ENCODE data around the gene PALLD. TPM values are rescaled to one million over a fixed set of nuclear protein-coding genes. Genes with fewer than 3 reads are reported as not detected.

The PALLD gene
- total RNA-seq, 4 donors from 2014 or later, result 60.2 to 437 (median 118) TPM

DNA sequence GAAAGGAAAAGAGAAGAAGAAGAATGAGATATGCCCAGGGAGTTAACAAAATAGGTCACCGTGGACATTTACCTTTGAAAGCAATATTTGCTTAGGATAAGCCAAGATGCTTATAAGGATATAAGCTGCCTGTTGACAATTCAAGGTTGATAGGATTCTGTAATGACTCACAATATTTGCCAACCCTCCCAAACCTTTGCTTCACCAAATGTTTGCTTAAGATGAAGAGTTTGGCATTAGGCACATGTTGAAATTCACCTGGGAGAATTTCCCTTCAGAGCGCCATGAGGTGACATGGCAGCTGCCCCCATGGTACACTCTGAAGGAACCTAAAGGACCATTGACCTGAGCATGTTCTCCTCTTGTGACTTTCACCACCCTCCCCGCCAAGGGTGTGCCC, 4.6 kb downstream of the PALLD start:
- Histone ChIP-seq H3K27me3 (peaks cover 0 to under 1% (median 0%) of the 10 kb centered on the region in 4 donors), H3K4me3 (no peak overlapping the region), H3K27ac (no peak overlapping the region), H3K9me3 (no peaks in the 10 kb centered on the region), H3K4me1 (no peaks in the 10 kb centered on the region), H3K36me3 (no peaks in the 10 kb centered on the region)
- intact Hi-C loops (cut with DNase I), result no loop called here
- TF ChIP-seq, protein P1, sequence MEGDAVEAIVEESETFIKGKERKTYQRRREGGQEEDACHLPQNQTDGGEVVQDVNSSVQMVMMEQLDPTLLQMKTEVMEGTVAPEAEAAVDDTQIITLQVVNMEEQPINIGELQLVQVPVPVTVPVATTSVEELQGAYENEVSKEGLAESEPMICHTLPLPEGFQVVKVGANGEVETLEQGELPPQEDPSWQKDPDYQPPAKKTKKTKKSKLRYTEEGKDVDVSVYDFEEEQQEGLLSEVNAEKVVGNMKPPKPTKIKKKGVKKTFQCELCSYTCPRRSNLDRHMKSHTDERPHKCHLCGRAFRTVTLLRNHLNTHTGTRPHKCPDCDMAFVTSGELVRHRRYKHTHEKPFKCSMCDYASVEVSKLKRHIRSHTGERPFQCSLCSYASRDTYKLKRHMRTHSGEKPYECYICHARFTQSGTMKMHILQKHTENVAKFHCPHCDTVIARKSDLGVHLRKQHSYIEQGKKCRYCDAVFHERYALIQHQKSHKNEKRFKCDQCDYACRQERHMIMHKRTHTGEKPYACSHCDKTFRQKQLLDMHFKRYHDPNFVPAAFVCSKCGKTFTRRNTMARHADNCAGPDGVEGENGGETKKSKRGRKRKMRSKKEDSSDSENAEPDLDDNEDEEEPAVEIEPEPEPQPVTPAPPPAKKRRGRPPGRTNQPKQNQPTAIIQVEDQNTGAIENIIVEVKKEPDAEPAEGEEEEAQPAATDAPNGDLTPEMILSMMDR (IDR thresholded peaks at IDR 0.05), result no peak
- TF ChIP-seq POLR2A (IDR thresholded peaks at IDR 0.05), result no peak
- DNase-seq, result no peak
- 59 to 76% methylated on average over 3 of the region's 3 CpGs for WGBS, 2 donors

DNA sequence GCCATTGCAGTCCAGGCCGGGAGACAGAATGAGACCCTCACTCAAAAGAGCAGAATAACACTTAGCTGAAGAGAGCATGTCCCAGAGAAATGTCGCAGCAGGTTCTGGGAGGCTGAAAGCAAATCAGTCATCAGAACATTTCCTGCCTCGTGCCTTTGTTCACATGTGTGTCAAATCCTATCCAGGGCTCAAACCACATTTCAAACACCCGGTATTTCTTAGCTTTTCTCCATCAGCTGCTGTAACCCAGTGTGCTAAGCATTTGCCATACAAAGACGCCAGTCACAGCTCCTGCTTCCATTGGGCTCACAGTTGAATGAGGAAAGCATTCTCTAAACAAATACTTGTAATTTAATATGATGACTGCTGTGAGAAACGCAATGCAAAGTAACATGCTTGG, 6.0 kb downstream of the PALLD start:
- Histone ChIP-seq H3K27ac (no peak overlapping the region), H3K4me3 (no peak overlapping the region)
- intact Hi-C loops (cut with DNase I), result no loop called here

DNA sequence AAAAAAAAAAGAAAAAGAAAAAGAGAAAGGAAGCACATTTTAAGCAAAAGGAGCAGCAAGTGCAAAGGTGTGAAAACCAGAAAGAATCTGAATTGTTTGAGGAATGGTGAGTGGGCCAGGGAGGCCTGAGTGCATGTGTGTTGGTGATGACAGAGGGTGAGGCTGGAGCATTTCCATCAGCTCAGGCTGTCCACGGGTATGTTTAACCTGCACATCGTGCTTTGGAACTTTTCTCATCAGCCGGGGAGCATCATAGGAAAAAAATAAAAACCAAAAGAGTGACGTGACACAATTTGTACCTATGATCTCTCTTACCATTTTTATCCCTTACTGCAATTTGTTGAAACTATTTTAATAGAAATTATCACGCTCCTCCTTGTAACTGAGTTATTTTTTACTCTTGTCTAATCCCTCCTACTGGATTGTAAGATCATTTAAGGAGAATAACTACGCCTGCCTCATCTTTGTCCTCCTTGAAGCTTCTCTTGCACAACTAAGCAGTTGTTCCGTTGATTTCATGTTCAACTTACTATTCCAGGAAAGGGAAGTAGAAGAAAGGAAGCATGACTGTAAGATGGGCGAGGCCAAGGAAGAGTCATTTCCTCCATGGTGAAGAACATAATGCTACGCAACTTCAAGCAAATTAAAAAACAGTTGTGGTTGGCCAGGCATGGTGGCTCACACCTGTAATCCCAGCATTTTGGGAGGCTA, 7.0 kb downstream of the PALLD start:
- TF ChIP-seq, protein P1 (IDR thresholded peaks at IDR 0.05), result no peak
- TF ChIP-seq POLR2A (IDR thresholded peaks at IDR 0.05), result no peak
- no peaks in the 10 kb centered on the region for H3K36me3 ChIP-seq
- no peak overlapping the region for H3K4me3 ChIP-seq
- H3K27me3 ChIP-seq, result peaks cover 0 to 5% (median 0%) of the 10 kb centered on the region in 4 donors
- no peaks in the 10 kb centered on the region for H3K4me1 ChIP-seq
- WGBS, 2 donors, result 64 to 72% methylated on average over 9 of the region's 9 CpGs
- no peaks in the 10 kb centered on the region for H3K9me3 ChIP-seq
- peak overlapping the region in 1 of 4 donors; percentile 35 for H3K27ac ChIP-seq
- intact Hi-C loops (cut with DNase I), result no loop called here
- no peak for DNase-seq

More for the DNA sequence above, 6.0 kb downstream of the PALLD start:
- Histone ChIP-seq H3K4me1 (no peaks in the 10 kb centered on the region), H3K36me3 (no peaks in the 10 kb centered on the region), H3K27me3 (peaks cover 0 to 5% (median 0%) of the 10 kb centered on the region in 4 donors), H3K9me3 (no peaks in the 10 kb centered on the region)
- no peak for TF ChIP-seq POLR2A (IDR thresholded peaks at IDR 0.05)
- TF ChIP-seq, protein P1 (IDR thresholded peaks at IDR 0.05), result no peak
- 61 to 67% methylated on average over 6 of the region's 6 CpGs for WGBS, 2 donors
- no peak for DNase-seq

DNA sequence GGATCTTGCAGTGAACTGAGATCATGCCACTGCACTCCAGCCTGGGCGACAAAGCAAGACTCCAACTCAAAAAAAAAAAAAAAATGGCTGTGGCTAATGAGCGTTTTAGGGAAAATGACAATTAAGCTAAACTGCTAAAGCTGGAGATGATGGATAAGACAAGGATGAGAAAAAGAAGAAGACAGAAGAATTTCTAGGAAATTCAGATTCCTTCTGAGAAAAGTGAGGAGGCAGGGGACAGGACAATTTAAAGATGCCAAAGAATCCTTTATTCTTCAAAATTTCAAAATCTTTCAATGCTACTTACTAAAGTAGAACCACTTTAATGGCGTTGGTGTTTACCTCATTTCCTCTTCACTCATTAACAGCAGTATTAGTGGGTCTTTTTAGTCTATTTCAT, 7.7 kb downstream of the PALLD start:
- intact Hi-C loops (cut with DNase I), result no loop called here
- DNase-seq, result no peak
- 81 to 87% methylated on average over 2 to 3 of the region's 3 CpGs for WGBS, 2 donors
- H3K4me1 ChIP-seq, result no peaks in the 10 kb centered on the region
- H3K27me3 ChIP-seq, result peaks cover 0 to 5% (median 0%) of the 10 kb centered on the region in 4 donors
- H3K4me3 ChIP-seq, result no peak overlapping the region
- no peak overlapping the region for H3K27ac ChIP-seq
- no peaks in the 10 kb centered on the region for H3K9me3 ChIP-seq
- TF ChIP-seq POLR2A (IDR thresholded peaks at IDR 0.05), result no peak
- TF ChIP-seq, protein P1 (IDR thresholded peaks at IDR 0.05), result no peak
- H3K36me3 ChIP-seq, result no peaks in the 10 kb centered on the region

DNA sequence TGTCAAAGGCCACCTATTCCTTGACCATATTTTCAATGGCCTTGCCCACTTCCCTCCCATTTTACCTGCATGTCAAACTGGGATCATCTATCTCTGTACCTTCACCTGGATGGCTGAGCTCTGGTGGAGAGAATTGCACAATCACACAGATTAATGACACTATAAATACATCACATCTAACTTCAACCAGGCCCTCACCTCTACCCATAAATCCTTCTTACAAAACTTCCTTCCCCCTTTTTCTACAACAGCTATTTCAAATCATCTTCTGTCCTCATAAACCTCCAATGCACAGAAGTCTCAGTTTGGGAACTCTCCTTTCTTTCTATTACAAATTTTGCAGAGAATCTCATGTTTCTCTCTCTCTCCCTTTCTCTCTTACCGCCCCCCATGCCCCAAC, 9.2 kb downstream of the PALLD start:
- WGBS, 2 donors, result 61 to 77% methylated on average over 1 of the region's 1 CpG
- Histone ChIP-seq H3K36me3 (no peaks in the 10 kb centered on the region), H3K4me1 (no peaks in the 10 kb centered on the region), H3K9me3 (no peaks in the 10 kb centered on the region), H3K27ac (no peak overlapping the region), H3K27me3 (peaks cover 0 to 5% (median 0%) of the 10 kb centered on the region in 4 donors), H3K4me3 (no peak overlapping the region)
- TF ChIP-seq, protein P1 (IDR thresholded peaks at IDR 0.05), result no peak
- no peak for TF ChIP-seq POLR2A (IDR thresholded peaks at IDR 0.05)
- intact Hi-C loops (cut with DNase I), result no loop called here
- no peak for DNase-seq

Data from esophagus squamous epithelium (tissue), 5 donors.